Measurements from ENCODE around the gene TEX51.

DNA sequence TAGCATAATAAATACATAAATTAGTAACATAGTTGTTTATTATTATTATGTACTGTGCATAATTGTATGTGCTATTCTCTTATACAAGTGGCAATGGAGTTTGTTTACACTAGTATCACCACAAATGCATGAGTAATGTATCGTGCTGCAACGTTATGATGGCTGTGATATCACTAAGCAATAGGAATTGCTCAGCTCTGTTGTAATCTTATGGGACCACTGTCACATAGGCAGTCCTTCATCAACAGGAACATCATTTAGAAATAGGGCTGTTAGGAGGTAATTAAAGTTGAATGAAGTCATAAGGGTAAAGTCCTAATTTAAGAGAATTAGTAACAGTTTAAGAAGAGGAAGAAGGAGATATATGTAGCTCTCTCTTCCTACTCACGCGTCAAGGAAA lies 33.8 kb downstream of the TEX51 start:
- TF ChIP-seq, protein P1, sequence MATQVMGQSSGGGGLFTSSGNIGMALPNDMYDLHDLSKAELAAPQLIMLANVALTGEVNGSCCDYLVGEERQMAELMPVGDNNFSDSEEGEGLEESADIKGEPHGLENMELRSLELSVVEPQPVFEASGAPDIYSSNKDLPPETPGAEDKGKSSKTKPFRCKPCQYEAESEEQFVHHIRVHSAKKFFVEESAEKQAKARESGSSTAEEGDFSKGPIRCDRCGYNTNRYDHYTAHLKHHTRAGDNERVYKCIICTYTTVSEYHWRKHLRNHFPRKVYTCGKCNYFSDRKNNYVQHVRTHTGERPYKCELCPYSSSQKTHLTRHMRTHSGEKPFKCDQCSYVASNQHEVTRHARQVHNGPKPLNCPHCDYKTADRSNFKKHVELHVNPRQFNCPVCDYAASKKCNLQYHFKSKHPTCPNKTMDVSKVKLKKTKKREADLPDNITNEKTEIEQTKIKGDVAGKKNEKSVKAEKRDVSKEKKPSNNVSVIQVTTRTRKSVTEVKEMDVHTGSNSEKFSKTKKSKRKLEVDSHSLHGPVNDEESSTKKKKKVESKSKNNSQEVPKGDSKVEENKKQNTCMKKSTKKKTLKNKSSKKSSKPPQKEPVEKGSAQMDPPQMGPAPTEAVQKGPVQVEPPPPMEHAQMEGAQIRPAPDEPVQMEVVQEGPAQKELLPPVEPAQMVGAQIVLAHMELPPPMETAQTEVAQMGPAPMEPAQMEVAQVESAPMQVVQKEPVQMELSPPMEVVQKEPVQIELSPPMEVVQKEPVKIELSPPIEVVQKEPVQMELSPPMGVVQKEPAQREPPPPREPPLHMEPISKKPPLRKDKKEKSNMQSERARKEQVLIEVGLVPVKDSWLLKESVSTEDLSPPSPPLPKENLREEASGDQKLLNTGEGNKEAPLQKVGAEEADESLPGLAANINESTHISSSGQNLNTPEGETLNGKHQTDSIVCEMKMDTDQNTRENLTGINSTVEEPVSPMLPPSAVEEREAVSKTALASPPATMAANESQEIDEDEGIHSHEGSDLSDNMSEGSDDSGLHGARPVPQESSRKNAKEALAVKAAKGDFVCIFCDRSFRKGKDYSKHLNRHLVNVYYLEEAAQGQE (IDR thresholded peaks at IDR 0.05; ENCODE audit: low read depth), result no peak
- TF ChIP-seq CTCF (IDR thresholded peaks at IDR 0.05 in 2 of 3, conservative IDR thresholded peaks at IDR 0.05 in 1 of 3; ENCODE audit: borderline replicate concordance in 1 of 3, insufficient read depth in 1 of 3, low read depth in 2 of 3, low read length in 2 of 3) (no peak), POLR2A (IDR thresholded peaks at IDR 0.05; ENCODE audit: borderline replicate concordance, extremely low read depth, insufficient read depth, insufficient read length) (no peak), POLR2AphosphoS5 (IDR thresholded peaks at IDR 0.05; ENCODE audit: low read depth, low read length) (no peak), EZH2phosphoT487 (IDR thresholded peaks at IDR 0.05; ENCODE audit: borderline replicate concordance) (no peak), EZH2 (IDR thresholded peaks at IDR 0.05) (no peak), CEBPB (IDR thresholded peaks at IDR 0.05; ENCODE audit: low read depth) (no peak), FOSL1 (IDR thresholded peaks at IDR 0.05; ENCODE audit: low read depth) (no peak), RAD21 (IDR thresholded peaks at IDR 0.05; ENCODE audit: low read depth) (no peak), SRF (IDR thresholded peaks at IDR 0.05; ENCODE audit: low read depth) (no peak), ZNF274 (IDR thresholded peaks at IDR 0.05; ENCODE audit: low read depth, low read length) (no peak), SIN3A (IDR thresholded peaks at IDR 0.05; ENCODE audit: low read depth) (no peak), SP1 (IDR thresholded peaks at IDR 0.05; ENCODE audit: low read depth) (no peak)
- TF ChIP-seq, protein P2, sequence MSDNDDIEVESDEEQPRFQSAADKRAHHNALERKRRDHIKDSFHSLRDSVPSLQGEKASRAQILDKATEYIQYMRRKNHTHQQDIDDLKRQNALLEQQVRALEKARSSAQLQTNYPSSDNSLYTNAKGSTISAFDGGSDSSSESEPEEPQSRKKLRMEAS (IDR thresholded peaks at IDR 0.05), result no peak

Data from HCT116 (cell line).